ENCODE measurements around the gene SOCS1. TPM values are rescaled to one million over a fixed set of nuclear protein-coding genes. Genes with fewer than 3 reads are reported as not detected.

SOCS1 gene
- total and polyA plus RNA-seq, 2 of the 8 experiments (the other 6 are each of a cell fraction or from before 2014, with no cell fraction given) = 21.0 to 48.9 TPM

DNA sequence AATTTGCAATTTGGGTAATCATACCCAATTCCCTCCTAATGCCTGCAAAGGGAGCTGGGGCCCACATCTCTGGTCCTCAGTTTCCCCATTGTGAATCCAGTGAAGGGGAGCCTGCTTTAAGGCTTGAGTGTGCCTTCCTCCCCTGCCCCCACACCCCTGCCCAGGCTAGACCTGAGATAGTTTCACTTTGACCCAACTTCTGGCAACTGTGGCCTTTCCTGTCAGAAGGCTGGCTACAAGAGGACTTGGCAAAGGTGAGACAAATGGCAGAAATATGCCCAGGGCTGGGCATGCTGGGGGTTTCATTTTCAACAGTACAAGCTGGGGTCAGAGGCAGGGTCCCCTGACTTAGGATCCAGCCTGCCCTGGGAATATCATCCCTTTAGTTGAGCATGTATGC, 10.0 kb downstream of the SOCS1 start:
- ChIA-PET CTCF (ENCODE audit: partially characterized antibody) (interaction anchor here (0.9 to 1.5 kb wide), 5 partner anchors 28 to 275 kb away, joined by 3 to 5 read pairs (median 4); no protein-coding TSS in a partner anchor), POLR2A (ENCODE audit: partially characterized antibody) (interaction anchor here (2.8 kb wide), 1 partner anchor 9 kb away, joined by 18 read pairs; the partner anchor contains the start of gene SOCS1)
- no peak for FAIRE-seq
- TF ChIP-seq SP4 (IDR thresholded peaks at IDR 0.05; ENCODE audit: low read length) = no peak

More for the DNA sequence above, 10.0 kb downstream of the SOCS1 start:
- Histone ChIP-seq H2AK5ac (ENCODE audit: low read depth, low read length) (no peak overlapping the region), H4K91ac (replicated peaks; ENCODE audit: insufficient read length, low read length) (no peak overlapping the region), H3K27ac (ENCODE audit: low read depth, low read length) (no peak overlapping the region), H3K23me2 (ENCODE audit: low read depth, low read length) (no peaks in the 10 kb centered on the region; the same call in 1 of the 2 replicates), H3K23ac (ENCODE audit: insufficient read length) (no peak overlapping the region), H3K27me3 (replicated peaks in 1 of 4; ENCODE audit: control insufficient read depth in 3 of 4, extremely low read depth in 1 of 4, insufficient read depth in 3 of 4, low read length in 3 of 4) (no peaks in the 10 kb centered on the region), H4K5ac (ENCODE audit: insufficient read length, low read depth, low read length) (no peak overlapping the region), H3K79me1 (ENCODE audit: low read depth, low read length) (no peaks in the 10 kb centered on the region; the same call in 1 of the 2 replicates), H3K18ac (ENCODE audit: extremely low read depth, low read length) (no peak overlapping the region), H2AFZ (ENCODE audit: low read length) (no peak overlapping the region), H2BK20ac (ENCODE audit: low read length) (no peak overlapping the region), H2BK120ac (replicated peaks; ENCODE audit: low read depth, low read length) (no peak overlapping the region), H3K36me3 (ENCODE audit: control insufficient read depth in 2 of 4, insufficient read depth in 4 of 4, low read length in 3 of 4) (no peaks in the 10 kb centered on the region), H3K4ac (replicated peaks; ENCODE audit: insufficient read length, low read depth, low read length) (no peak overlapping the region), H4K20me1 (replicated peaks in 1 of 2; ENCODE audit: control insufficient read depth in 1 of 2, insufficient read depth in 2 of 2, low read length in 2 of 2) (no peaks in the 10 kb centered on the region), H3K79me2 (ENCODE audit: control insufficient read depth in 1 of 2, insufficient read depth in 2 of 2, low read length in 2 of 2) (no peaks in the 10 kb centered on the region), H3K4me2 (ENCODE audit: insufficient read depth in 1 of 2, low read depth in 2 of 2, low read length in 2 of 2) (no peak overlapping the region), H2BK12ac (ENCODE audit: low read depth, low read length) (no peak overlapping the region), H2BK5ac (ENCODE audit: low read depth, low read length) (no peak overlapping the region), H3K9me3 (ENCODE audit: insufficient read depth in 2 of 2, low read depth in 1 of 2, low read length in 1 of 2) (no peaks in the 10 kb centered on the region), H3K14ac (ENCODE audit: insufficient read length) (no peak overlapping the region), H2BK15ac (ENCODE audit: low read length) (no peak overlapping the region), H3K56ac (replicated peaks; ENCODE audit: insufficient read length, low read depth, low read length) (no peak overlapping the region), H4K8ac (ENCODE audit: extremely low read depth, insufficient read depth, low read length) (no peak overlapping the region), H3K4me1 (replicated peaks in 1 of 4; ENCODE audit: control insufficient read depth in 3 of 4, insufficient read depth in 4 of 4, low read length in 3 of 4) (peaks cover 0 to 6% (median under 1%) of the 10 kb centered on the region in 4 experiments; a peak in 3 of 7 replicates), H3K4me3 (ENCODE audit: extremely low read depth in 1 of 4, insufficient read depth in 2 of 4, low read depth in 3 of 4, low read length in 4 of 4) (no peak overlapping the region), H3K9ac (replicated peaks in 1 of 4; ENCODE audit: extremely low read depth in 1 of 4, low read depth in 3 of 4, low read length in 3 of 4) (no peak overlapping the region)
- DNase-seq (ENCODE audit: low read depth in 1 of 2, low spot score in 2 of 2) = no peak

Measured in H1 (cell line).